ENCODE results near the gene OR13C9.

DNA sequence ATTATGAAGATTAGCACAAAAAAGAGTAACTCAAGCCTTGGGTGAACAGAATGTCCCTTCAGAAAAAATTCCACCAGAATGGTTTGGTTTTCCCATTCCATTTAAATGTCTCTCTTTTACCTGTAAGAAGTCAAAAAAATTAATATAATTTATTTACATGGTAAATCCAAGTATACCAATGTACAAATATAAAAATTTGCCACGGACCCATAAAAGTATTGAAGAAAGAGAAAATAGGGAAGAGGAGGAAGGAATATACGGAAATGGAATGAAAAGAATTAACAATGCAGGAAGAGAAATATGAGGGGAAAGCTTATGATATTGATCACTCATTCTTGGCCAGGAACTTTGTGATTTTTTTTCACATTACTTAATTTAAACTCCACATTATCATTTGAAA lies at the start of gene OR13C9:
- no peak for TF ChIP-seq SIN3A (IDR thresholded peaks at IDR 0.05; ENCODE audit: borderline replicate concordance, insufficient read depth, low read length)
- no peak for TF ChIP-seq POLR2AphosphoS5 (IDR thresholded peaks at IDR 0.05; ENCODE audit: low read depth, low read length)
- TF ChIP-seq REST (IDR thresholded peaks at IDR 0.05; ENCODE audit: insufficient read depth in 1 of 2, low read depth in 2 of 2, low read length in 2 of 2), result no peak
- TF ChIP-seq TAF1 (IDR thresholded peaks at IDR 0.05; ENCODE audit: borderline replicate concordance, insufficient read depth, low read length), result no peak
- TF ChIP-seq FOXP2 (optimal IDR thresholded peaks at IDR 0.05; ENCODE audit: borderline replicate concordance, extremely low read depth, extremely low read length, insufficient read depth), result no peak
